Left ventricle myocardium inferior (tissue), 1 donor: ENCODE measurements around the gene MCC. TPM values are rescaled to one million over a fixed set of nuclear protein-coding genes. Genes with fewer than 3 reads are reported as not detected.
"Not testable (repeated sequence)": the region's sequence is repeated elsewhere in the genome, so short reads cannot be mapped to it uniquely, and the experiment has no call there.

Source experiments
- DNase-seq: peaks from one replicate; pipeline ENCODE4 v3.0.0-alpha.2; 2020
- H3K27ac ChIP-seq: fragments of 200-600 bp; replicated peaks from 2 replicates; pipeline ENCODE4 v1.8.0; 2021
- H3K27me3 ChIP-seq: fragments of 200-600 bp; 2 replicates; pipeline ENCODE4 v1.8.0; 2021; ENCODE audit warnings: low read depth
- H3K36me3 ChIP-seq: fragments of 200-600 bp; 2 replicates; pipeline ENCODE4 v1.8.0; 2021
- H3K4me1 ChIP-seq: fragments of 200-600 bp; 2 replicates; pipeline ENCODE4 v1.8.0; 2021
- H3K4me3 ChIP-seq: fragments of 200-600 bp; 2 replicates; pipeline ENCODE4 v1.8.0; 2021; ENCODE audit warnings: mild to moderate bottlenecking, moderate library complexity
- H3K9me3 ChIP-seq: fragments of 200-600 bp; replicated peaks from 2 replicates; pipeline ENCODE4 v1.8.0; 2021
- intact Hi-C: fragments of 100-400 bp; cut with micrococcal nuclease; formaldehyde crosslinking; loops from one replicate; pipeline ENCODE4 v1.11.0; 2022
- total RNA-seq: library from RNA; stranded (reverse); fragmentation: NEBNext Ultra II Directional; extraction: Animal tissue kit (Norgen Biotek cat#: 25700); gene quantifications from one replicate; pipeline ENCODE4 v1.2.1, GENCODE V29; 2021
- TF ChIP-seq, protein P1 (sequence below): fragments of 200-600 bp; IDR thresholded peaks from 2 replicates; pipeline ENCODE4 v1.8.0; 2021; ENCODE audit warnings: antibody characterized with exemption, mild to moderate bottlenecking, borderline replicate concordance
- donor health status: DM: no; HTN: yes; CAD: no; lungs with severe emphysema.

Gene MCC
- total RNA-seq, 1 donor from 2014 or later, result 31.6 TPM

DNA sequence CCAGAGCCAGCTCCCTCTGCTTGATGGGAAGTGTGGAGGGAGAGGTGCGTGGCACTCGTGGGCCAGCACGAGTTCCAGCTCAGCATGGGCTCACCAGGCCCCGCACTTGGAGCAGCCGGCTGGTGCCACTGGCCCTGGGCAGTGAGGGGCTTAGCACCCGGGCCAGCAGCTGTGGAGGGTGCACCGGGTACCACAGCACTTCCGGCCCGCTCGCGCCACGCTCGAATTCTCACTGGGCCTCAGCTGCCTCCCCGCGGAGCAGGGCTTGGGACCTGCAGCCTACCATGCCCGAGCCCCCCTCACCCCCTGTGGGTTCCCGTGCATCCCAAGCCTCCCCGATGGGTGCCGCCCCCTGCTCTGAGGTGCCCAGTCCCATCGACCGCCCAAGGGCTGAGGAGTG is 413.2 kb downstream of the MCC start:
- Histone ChIP-seq H3K4me3 (no peak overlapping the region), H3K9me3 (no peaks in the 10 kb centered on the region), H3K4me1 (peaks cover 11% of the 10 kb centered on the region), H3K36me3 (peaks cover 61% of the 10 kb centered on the region), H3K27ac (no peak overlapping the region), H3K27me3 (no peaks in the 10 kb centered on the region)
- DNase-seq, result no peak
- intact Hi-C loops, result no loop called here
- TF ChIP-seq, protein P1, sequence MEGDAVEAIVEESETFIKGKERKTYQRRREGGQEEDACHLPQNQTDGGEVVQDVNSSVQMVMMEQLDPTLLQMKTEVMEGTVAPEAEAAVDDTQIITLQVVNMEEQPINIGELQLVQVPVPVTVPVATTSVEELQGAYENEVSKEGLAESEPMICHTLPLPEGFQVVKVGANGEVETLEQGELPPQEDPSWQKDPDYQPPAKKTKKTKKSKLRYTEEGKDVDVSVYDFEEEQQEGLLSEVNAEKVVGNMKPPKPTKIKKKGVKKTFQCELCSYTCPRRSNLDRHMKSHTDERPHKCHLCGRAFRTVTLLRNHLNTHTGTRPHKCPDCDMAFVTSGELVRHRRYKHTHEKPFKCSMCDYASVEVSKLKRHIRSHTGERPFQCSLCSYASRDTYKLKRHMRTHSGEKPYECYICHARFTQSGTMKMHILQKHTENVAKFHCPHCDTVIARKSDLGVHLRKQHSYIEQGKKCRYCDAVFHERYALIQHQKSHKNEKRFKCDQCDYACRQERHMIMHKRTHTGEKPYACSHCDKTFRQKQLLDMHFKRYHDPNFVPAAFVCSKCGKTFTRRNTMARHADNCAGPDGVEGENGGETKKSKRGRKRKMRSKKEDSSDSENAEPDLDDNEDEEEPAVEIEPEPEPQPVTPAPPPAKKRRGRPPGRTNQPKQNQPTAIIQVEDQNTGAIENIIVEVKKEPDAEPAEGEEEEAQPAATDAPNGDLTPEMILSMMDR, result no peak

DNA sequence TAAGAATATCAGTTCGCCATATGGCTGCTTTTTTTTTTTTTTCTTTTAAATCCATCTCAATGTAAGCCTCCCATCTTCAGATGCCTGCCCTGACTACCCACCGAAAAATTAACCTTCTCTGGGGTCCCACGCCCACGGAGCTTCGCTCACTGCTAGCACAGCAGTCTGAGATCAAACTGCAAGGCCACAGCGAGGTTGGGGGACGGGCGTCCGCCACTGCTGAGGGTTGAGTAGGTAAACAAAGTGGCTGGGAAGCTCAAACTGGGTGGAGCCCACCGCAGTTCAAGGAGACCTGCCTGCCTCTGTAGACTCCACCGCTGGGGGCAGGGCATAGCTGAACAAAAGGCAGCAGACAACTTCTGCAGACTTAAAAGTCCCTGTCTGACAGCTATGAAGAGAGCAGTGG is 414.6 kb downstream of the MCC start:
- H3K27me3 ChIP-seq, DNase-seq, H3K27ac ChIP-seq, intact Hi-C loops, H3K4me3 ChIP-seq, H3K9me3 ChIP-seq: not testable (repeated sequence)
- Histone ChIP-seq H3K4me1 (peaks cover 11% of the 10 kb centered on the region), H3K36me3 (peaks cover 66% of the 10 kb centered on the region)

DNA sequence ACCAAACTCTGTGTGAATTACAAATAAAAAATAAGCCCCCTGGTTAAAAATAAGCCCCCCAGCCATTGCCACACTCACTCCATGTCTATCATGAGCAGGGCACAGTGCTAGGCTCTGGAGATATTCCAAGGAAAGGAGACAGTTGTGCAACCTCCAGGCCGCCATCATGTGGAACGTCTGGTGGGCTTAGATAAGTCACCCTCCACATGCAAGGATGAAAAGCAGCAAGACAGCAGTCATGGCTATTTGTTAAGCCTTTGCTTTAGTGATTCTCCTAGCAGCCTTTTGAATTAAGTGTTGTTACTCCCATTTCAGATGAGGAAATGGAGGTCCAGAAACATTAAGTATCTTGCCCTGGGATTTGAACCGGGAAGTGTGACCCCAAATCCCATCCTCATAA is 416.9 kb downstream of the MCC start:
- H3K27me3 ChIP-seq, result no peaks in the 10 kb centered on the region
- H3K36me3 ChIP-seq, result peaks cover 80% of the 10 kb centered on the region
- H3K9me3 ChIP-seq, result no peaks in the 10 kb centered on the region
- H3K4me1 ChIP-seq, result peaks cover 16% of the 10 kb centered on the region
- H3K4me3 ChIP-seq, result no peak overlapping the region
- TF ChIP-seq, protein P1, result no peak
- no peak overlapping the region for H3K27ac ChIP-seq
- no peak for DNase-seq
- intact Hi-C loops, result no loop called here

DNA sequence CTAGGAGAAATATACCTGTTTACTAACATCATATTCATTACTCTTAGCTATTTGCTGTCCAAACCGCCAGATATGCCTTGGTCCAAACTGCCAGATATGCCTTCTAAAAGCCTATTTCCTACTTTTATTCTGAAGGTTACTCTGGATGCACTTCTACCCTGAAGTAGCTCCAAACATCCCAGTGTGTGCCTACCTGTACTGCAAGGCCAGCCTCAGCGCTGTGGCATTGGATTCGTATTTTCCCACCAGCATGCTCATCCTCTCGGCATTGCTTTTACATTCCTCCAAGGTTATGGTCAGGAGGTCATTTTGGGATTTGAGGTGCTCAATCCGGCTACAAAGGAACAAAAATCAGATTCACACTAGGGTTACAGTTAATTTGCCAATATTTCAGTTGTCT is 417.4 kb downstream of the MCC start:
- intact Hi-C loops, result no loop called here
- H3K36me3 ChIP-seq, result peaks cover 77% of the 10 kb centered on the region
- TF ChIP-seq, protein P1, result no peak

DNA sequence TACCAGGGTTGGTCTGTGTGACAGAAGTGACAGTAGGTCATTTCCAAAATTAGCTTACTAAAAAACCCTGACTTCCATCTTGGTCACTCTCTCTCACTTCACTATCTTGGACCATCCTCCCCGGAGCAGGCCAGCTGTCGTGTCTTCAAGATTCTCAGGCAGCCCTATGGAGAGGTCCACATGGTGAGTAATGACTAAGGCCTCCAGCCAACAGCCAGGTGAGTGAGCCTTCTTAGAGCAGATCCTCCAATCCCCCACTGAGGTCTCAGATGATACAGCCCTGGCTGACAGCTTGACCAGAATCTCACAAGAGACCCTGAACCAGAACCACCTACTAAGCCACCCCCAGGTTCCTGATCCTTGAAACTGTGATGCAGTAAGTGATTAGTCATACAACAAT is 419.7 kb downstream of the MCC start:
- H3K4me3 ChIP-seq, result no peak overlapping the region
- TF ChIP-seq, protein P1, result no peak
- no peak overlapping the region for H3K27ac ChIP-seq
- H3K4me1 ChIP-seq, result peaks cover 30% of the 10 kb centered on the region
- H3K36me3 ChIP-seq, result peaks cover 68% of the 10 kb centered on the region
- no peak for DNase-seq
- intact Hi-C loops, result no loop called here
- no peaks in the 10 kb centered on the region for H3K27me3 ChIP-seq
- no peaks in the 10 kb centered on the region for H3K9me3 ChIP-seq

More for the DNA sequence above, 417.4 kb downstream of the MCC start:
- no peak for DNase-seq
- no peaks in the 10 kb centered on the region for H3K9me3 ChIP-seq
- no peaks in the 10 kb centered on the region for H3K27me3 ChIP-seq
- peaks cover 21% of the 10 kb centered on the region for H3K4me1 ChIP-seq
- H3K27ac ChIP-seq, result no peak overlapping the region
- no peak overlapping the region for H3K4me3 ChIP-seq

DNA sequence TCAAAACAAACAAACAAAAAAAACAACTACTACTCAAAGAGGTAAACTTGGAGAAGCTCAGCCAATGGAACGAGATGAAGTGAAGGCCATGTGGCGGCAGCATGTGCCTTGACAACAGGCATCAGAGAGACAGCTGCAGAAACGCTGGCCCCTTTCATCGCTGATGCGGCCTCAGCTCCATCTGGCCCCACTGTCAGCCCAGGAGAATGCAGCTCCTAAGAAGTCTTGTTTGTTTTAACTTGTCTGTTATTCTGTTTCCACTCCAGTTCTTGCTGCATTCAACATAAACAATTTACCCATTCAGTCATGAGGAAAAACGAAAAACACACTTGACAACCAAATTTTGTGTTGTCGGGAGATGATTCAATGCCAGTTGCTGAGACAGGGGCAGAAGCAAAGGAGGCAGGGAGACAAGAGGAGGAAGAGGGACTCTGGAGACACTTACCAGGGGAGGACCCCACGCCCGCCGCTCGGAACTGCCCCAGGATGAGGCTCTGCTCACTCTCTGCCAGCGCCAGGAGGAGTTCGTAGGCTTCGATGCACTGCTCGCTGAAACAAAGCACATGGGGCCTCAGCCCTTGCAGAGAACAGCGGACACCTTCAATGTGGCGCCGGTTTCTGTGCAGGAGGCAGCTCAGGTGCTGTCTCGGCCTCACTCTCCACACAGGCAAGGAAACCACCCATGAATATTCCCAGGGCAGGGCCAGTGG is 420.5 kb downstream of the MCC start:
- H3K9me3 ChIP-seq, result no peaks in the 10 kb centered on the region
- intact Hi-C loops, result no loop called here
- peaks cover 74% of the 10 kb centered on the region for H3K36me3 ChIP-seq
- no peaks in the 10 kb centered on the region for H3K27me3 ChIP-seq
- no peak overlapping the region for H3K27ac ChIP-seq
- H3K4me1 ChIP-seq, result peaks cover 33% of the 10 kb centered on the region
- H3K4me3 ChIP-seq, result no peak overlapping the region
- DNase-seq, result no peak
- TF ChIP-seq, protein P1, result no peak
